CD4-positive, alpha-beta T cell (primary cell): Measurements from ENCODE around the gene G6PD. TPM values are rescaled to one million over a fixed set of nuclear protein-coding genes. Genes with fewer than 3 reads are reported as not detected.

Source experiments
- ATAC-seq: fragments of 200-7000 bp; cut with Tn5 transposase; one replicate; pipeline ENCODE4 v1.10.0; 2022; ENCODE audit warnings: mild to moderate bottlenecking; ENCODE audit not compliant: poor library complexity
- CTCF ChIA-PET: fragments of 350-600 bp; sonication (Branson Sonifier 250); formaldehyde crosslinking; loops from one replicate; lab custom pipeline; 2021; ENCODE audit warnings: antibody characterized with exemption, inconsistent platforms; lab: Charles Lee
- POLR2A ChIA-PET: fragments of 350-600 bp; sonication (Branson Sonifier 250); formaldehyde crosslinking; loops from one replicate; lab custom pipeline; 2021; ENCODE audit warnings: antibody characterized with exemption, inconsistent platforms; lab: Charles Lee
- DNase-seq, 14 experiments: peaks; one replicate each; pipeline ENCODE4 v3.0.0-alpha.2; 2013 to 2020; ENCODE audit warnings: mixed read lengths in 2 of 14
- H3K27ac ChIP-seq, 2 donors: one replicate each; pipeline versions ENCODE4 v1.5.1 to v1.7.0; 2013; ENCODE audit warnings: low read length in 2 of 2, low read depth in 1 of 2, mild to moderate bottlenecking in 1 of 2
- H3K27me3 ChIP-seq, 2 experiments: 1 replicate in 1 of 2; 2 replicates in 1 of 2; pipeline versions ENCODE4 v1.6.1 to v1.7.0; 2013; ENCODE audit warnings: low read length in 2 of 2, control low read depth in 1 of 2, mild to moderate bottlenecking in 1 of 2, moderate library complexity in 1 of 2; ENCODE audit not compliant: insufficient read depth in 2 of 2, control insufficient read depth in 1 of 2
- H3K36me3 ChIP-seq: one replicate; pipeline ENCODE4 v1.6.1; 2013; ENCODE audit warnings: low read length, control low read depth; ENCODE audit not compliant: insufficient read depth
- H3K4me1 ChIP-seq: one replicate; pipeline ENCODE4 v1.6.1; 2013; ENCODE audit warnings: low read length, control low read depth; ENCODE audit not compliant: insufficient read depth
- H3K4me3 ChIP-seq: one replicate; pipeline ENCODE4 v1.5.1; 2013; ENCODE audit warnings: mild to moderate bottlenecking, low read length, moderate library complexity
- H3K9me3 ChIP-seq, 2 experiments: 1 replicate in 1 of 2; 2 replicates in 1 of 2; pipeline versions ENCODE4 v1.6.1 to v1.7.0; 2013; ENCODE audit warnings: low read length in 2 of 2, mild to moderate bottlenecking in 2 of 2, control low read depth in 1 of 2, moderate library complexity in 1 of 2; ENCODE audit not compliant: control insufficient read depth in 1 of 2, insufficient read depth in 1 of 2
- H3K27ac Mint-ChIP-seq: one replicate; pipeline ENCODE4 v1.8.0; 2020; ENCODE audit warnings: mixed read lengths
- H3K27me3 Mint-ChIP-seq: one replicate; pipeline ENCODE4 v1.8.0; 2021; ENCODE audit warnings: mixed read lengths
- H3K36me3 Mint-ChIP-seq: one replicate; pipeline ENCODE4 v1.8.0; 2021; ENCODE audit warnings: low read depth, mixed read lengths
- H3K4me1 Mint-ChIP-seq: one replicate; pipeline ENCODE4 v1.8.0; 2021; ENCODE audit warnings: low read depth, mixed read lengths
- H3K4me3 Mint-ChIP-seq: one replicate; pipeline ENCODE4 v1.8.0; 2020; ENCODE audit warnings: mild to moderate bottlenecking, mixed read lengths
- H3K9me3 Mint-ChIP-seq: one replicate; pipeline ENCODE4 v1.8.0; 2020; ENCODE audit warnings: mixed read lengths
- intact Hi-C, 2 experiments: fragments of 100-400 bp; cut with DNase I in 1 of 2; cut with micrococcal nuclease in 1 of 2; formaldehyde crosslinking; loops; one replicate each; pipeline versions ENCODE4 v1.15.1 to v1.9.0; 2023 to 2025; cut with DNase I, micrococcal nuclease
- total RNA-seq, 174 experiments: library from RNA in 2 of 174; stranded (reverse) in 2 of 174; gene quantifications; one replicate each; pipeline ENCODE4 v1.2.3 and lab custom pipeline; 2021 to 2026
- TF ChIP-seq, protein P1 (sequence below): fragments of 200-600 bp; IDR thresholded peaks from one replicate; pipeline ENCODE4 v1.8.0; 2022; ENCODE audit warnings: antibody characterized with exemption, mild to moderate bottlenecking

Gene G6PD
- total RNA-seq, 2 experiments from 2014 or later = 17.4 to 20.3 TPM

DNA sequence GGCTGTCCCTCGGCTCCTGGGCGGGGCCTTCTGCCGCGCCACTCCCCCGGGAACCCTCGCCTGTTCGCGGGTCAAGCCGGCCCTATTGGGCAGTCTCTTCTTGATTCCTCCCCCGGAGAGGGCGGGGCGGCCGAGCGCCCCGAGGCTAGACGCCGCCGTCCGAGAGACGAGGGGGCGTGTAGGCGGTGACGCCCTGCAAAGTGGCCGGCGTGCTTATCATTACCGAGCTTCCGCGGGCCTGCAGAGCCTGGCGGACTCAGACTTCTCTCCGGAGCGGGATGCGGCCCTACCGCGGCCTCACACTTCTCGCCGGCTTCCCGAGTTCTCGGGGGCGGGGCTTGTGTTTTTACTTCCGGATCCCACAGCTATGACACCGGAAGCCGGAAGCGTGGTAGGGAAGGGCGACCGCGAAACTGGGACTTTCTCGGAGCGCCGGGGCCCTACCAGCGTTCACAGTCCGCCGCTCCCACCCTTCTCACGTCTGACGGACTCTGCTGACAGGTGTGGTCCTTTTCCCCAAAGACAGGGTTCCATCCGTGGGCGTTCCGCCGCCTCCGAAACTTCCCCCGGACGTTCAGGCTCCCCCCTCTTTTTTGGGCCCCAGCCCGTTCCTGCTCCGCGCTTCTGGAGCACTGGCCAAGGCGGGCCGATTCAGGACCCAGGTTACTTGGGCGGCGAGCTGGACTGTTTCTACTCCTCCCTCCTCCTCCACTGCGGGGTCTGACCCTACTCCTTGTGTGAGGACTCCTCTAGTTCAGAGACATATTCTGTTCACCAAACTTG lies 790 bp upstream of the G6PD start, which contains the start of gene IKBKG:
IKBKG (plus strand) TSS at position 376 of the 783 bp plus-strand sequence. CDS start 4,383 bp downstream, outside the sequence.
- H3K36me3 ChIP-seq = peaks cover 11% of the 10 kb centered on the region
- peaks cover 69% of the 10 kb centered on the region for H3K4me1 ChIP-seq
- TF ChIP-seq, protein P1, sequence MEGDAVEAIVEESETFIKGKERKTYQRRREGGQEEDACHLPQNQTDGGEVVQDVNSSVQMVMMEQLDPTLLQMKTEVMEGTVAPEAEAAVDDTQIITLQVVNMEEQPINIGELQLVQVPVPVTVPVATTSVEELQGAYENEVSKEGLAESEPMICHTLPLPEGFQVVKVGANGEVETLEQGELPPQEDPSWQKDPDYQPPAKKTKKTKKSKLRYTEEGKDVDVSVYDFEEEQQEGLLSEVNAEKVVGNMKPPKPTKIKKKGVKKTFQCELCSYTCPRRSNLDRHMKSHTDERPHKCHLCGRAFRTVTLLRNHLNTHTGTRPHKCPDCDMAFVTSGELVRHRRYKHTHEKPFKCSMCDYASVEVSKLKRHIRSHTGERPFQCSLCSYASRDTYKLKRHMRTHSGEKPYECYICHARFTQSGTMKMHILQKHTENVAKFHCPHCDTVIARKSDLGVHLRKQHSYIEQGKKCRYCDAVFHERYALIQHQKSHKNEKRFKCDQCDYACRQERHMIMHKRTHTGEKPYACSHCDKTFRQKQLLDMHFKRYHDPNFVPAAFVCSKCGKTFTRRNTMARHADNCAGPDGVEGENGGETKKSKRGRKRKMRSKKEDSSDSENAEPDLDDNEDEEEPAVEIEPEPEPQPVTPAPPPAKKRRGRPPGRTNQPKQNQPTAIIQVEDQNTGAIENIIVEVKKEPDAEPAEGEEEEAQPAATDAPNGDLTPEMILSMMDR = no peak
- H3K36me3 Mint-ChIP-seq = peaks cover 40% of the 10 kb centered on the region
- H3K27me3 Mint-ChIP-seq = no peaks in the 10 kb centered on the region
- intact Hi-C loops = no loop called here
- ATAC-seq = peak; percentile 76
- ChIA-PET CTCF (interaction anchor here (0.5 kb wide), 1 partner anchor 22 kb away, joined by 4 read pairs; no protein-coding TSS in a partner anchor), POLR2A (interaction anchor here (0.7 to 1.9 kb wide), 4 partner anchors 149 to 620 kb away, joined by 3 to 8 read pairs (median 4); partner anchors contain the start of genes HCFC1 and RPL10)
- H3K4me3 Mint-ChIP-seq = peak within 1 kb of the TSS; percentile 91
- H3K9me3 ChIP-seq = no peaks in the 10 kb centered on the region
- peak within 1 kb of the TSS; percentile 86 for H3K27ac Mint-ChIP-seq
- H3K27ac ChIP-seq = peak within 1 kb of the TSS; percentile 81 to 92
- H3K27me3 ChIP-seq = no peaks in the 10 kb centered on the region
- H3K4me3 ChIP-seq = peak within 1 kb of the TSS; percentile 88
- DNase-seq = peak; percentile 76 to 93 (median 84)
- no peaks in the 10 kb centered on the region for H3K9me3 Mint-ChIP-seq
- peaks cover 44% of the 10 kb centered on the region for H3K4me1 Mint-ChIP-seq

DNA sequence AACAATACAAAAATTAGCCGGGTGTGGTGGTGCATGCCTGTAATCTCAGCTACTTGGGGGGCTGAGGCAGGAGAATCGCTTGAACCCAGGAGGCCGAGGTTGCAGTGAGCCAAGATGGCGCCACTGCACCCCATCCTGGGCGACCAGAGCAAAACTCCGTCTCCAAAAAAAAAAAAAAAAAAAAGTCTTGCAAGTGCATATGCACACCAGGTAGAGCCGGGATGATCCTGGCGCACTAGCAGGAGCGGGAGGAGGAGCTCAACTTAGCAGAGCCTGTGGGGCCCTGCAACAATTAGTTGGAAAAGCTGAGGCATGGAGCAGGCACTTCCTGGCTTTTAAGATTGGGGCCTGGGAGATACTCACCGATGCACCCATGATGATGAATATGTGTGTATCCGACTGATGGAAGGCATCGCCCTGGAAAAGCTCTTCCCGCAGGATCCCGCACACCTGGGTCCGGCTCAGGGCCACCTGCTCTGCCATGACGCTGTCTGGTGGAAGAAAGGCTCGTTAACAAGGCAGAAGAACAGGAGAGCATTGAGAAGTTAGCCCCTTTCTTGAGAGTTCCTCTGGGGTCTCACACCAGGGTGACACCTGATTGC lies 872 bp downstream of the G6PD start:
- no peak for ATAC-seq
- H3K36me3 Mint-ChIP-seq = peaks cover 31% of the 10 kb centered on the region
- POLR2A ChIA-PET = interaction anchor here (0.7 kb wide), 1 partner anchor 217 kb away, joined by 3 read pairs; the partner anchor contains the start of gene DKC1
- peaks cover 44% of the 10 kb centered on the region for H3K4me1 Mint-ChIP-seq
- intact Hi-C loops = no loop called here
- peak overlapping the region; percentile 74 for H3K4me3 Mint-ChIP-seq
- no peak for DNase-seq
- H3K27ac ChIP-seq = no peak overlapping the region
- H3K27ac Mint-ChIP-seq = peak overlapping the region; percentile 86
- CTCF ChIA-PET = no interaction called here
- H3K27me3 ChIP-seq = no peaks in the 10 kb centered on the region
- no peaks in the 10 kb centered on the region for H3K9me3 ChIP-seq
- H3K27me3 Mint-ChIP-seq = no peaks in the 10 kb centered on the region
- H3K4me1 ChIP-seq = peaks cover 66% of the 10 kb centered on the region
- H3K9me3 Mint-ChIP-seq = no peaks in the 10 kb centered on the region
- peak overlapping the region; percentile 88 for H3K4me3 ChIP-seq
- H3K36me3 ChIP-seq = peaks cover 9% of the 10 kb centered on the region
- TF ChIP-seq, protein P1 = no peak

DNA sequence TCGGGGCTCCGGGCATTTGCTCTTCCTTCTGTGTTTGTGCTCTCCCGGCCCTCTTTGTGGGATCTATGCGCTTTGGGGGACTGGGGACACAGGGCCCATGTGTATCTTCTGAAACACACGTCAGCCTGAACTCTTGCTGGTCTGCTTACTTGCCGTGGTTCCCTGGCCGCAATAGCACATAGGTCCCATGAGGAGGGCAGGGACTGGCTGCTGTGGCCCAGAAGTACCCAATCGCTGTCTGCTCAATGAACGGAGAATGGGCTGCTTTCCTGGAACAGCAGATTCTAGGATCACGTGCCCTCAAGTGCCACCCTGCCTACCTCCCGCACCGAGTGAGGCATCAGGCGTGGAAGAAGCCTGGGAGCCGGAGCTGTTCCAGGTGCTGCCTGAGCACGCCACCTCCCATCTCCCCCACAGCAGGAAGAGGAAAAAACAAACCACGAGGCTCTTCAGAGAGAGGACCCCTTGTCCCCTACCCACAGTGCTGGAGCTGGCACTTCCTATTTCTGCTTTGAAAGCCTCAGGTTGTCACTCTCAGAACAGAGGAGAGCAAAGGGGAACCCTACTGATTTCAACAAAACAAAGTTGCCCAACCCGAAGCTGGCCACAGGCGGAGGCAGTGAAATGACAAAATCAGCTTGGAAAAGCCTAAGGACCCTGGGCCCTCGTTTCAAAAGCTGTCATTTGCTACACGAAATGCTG lies 3.8 kb downstream of the G6PD start:
- H3K4me3 Mint-ChIP-seq = peak overlapping the region; percentile 79
- POLR2A ChIA-PET = interaction anchor here (1.0 kb wide), 1 partner anchor 144 kb away, joined by 3 read pairs; the partner anchor contains the start of gene RPL10
- peaks cover 30% of the 10 kb centered on the region for H3K4me1 Mint-ChIP-seq
- CTCF ChIA-PET = interaction anchor here (1.0 kb wide), 1 partner anchor 16 kb away, joined by 3 read pairs; no protein-coding TSS in a partner anchor
- Histone ChIP-seq H3K27ac (peak overlapping the region; percentile 21 to 34), H3K9me3 (no peaks in the 10 kb centered on the region), H3K4me3 (no peak overlapping the region), H3K36me3 (peaks cover 12% of the 10 kb centered on the region), H3K4me1 (peaks cover 45% of the 10 kb centered on the region), H3K27me3 (no peaks in the 10 kb centered on the region)
- TF ChIP-seq, protein P1 = no peak
- peak in 3 of 14 experiments; percentile 26 to 51 (median 48) for DNase-seq
- intact Hi-C loops = no loop called here
- H3K27ac Mint-ChIP-seq = peak overlapping the region; percentile 74
- no peaks in the 10 kb centered on the region for H3K27me3 Mint-ChIP-seq
- no peaks in the 10 kb centered on the region for H3K9me3 Mint-ChIP-seq
- peaks cover 17% of the 10 kb centered on the region for H3K36me3 Mint-ChIP-seq
- no peak for ATAC-seq
